BJ (cell line): Measurements from ENCODE around the gene PITX2. TPM values are rescaled to one million over a fixed set of nuclear protein-coding genes. Genes with fewer than 3 reads are reported as not detected.

Experiments used
- CTCF ChIA-PET: fragments of 350-600 bp; formaldehyde crosslinking; extraction: SDS; loops from one replicate; lab custom pipeline; 2021; ENCODE audit warnings: antibody characterized with exemption, inconsistent platforms; lab: Yijun Ruan, JAX
- POLR2A ChIA-PET: fragments of 300-600 bp; sonication (Branson Sonifier 250); formaldehyde crosslinking; extraction: SDS; loops from one replicate; lab custom pipeline; 2021; ENCODE audit warnings: antibody characterized with exemption; lab: Charles Lee
- DNase-seq: peaks from one replicate; pipeline ENCODE4 v3.0.0-alpha.2; 2011; ENCODE audit warnings: low read depth
- H3K27me3 ChIP-seq: 2 replicates; pipeline ENCODE4 v1.6.0; 2011; ENCODE audit warnings: low read length; ENCODE audit not compliant: control insufficient read depth, insufficient read depth
- H3K36me3 ChIP-seq: 2 replicates; pipeline ENCODE4 v1.5.1; 2011; ENCODE audit warnings: low read length; ENCODE audit not compliant: control insufficient read depth, insufficient read depth
- H3K4me3 ChIP-seq: 2 replicates; pipeline ENCODE4 v1.5.1; 2011; ENCODE audit warnings: low read depth, mild to moderate bottlenecking, control low read depth, low read length
- polyA plus RNA-seq: library from polyadenylated mRNA; depleted of rRNA; stranded (reverse); fragments of >200 nt; gene quantifications from 2 replicates; pipeline ENCODE4 v1.2.3, GENCODE V29; 2011
- TF ChIP-seq, protein P1 (sequence below): IDR thresholded peaks from 2 replicates; pipeline ENCODE4 v1.5.1; 2011; ENCODE audit warnings: low read depth, mild to moderate bottlenecking, control low read depth, inconsistent platforms, low read length, moderate library complexity; ENCODE audit not compliant: insufficient read depth

The PITX2 gene
- polyA plus RNA-seq, 1 experiment, result 1.1 TPM

DNA sequence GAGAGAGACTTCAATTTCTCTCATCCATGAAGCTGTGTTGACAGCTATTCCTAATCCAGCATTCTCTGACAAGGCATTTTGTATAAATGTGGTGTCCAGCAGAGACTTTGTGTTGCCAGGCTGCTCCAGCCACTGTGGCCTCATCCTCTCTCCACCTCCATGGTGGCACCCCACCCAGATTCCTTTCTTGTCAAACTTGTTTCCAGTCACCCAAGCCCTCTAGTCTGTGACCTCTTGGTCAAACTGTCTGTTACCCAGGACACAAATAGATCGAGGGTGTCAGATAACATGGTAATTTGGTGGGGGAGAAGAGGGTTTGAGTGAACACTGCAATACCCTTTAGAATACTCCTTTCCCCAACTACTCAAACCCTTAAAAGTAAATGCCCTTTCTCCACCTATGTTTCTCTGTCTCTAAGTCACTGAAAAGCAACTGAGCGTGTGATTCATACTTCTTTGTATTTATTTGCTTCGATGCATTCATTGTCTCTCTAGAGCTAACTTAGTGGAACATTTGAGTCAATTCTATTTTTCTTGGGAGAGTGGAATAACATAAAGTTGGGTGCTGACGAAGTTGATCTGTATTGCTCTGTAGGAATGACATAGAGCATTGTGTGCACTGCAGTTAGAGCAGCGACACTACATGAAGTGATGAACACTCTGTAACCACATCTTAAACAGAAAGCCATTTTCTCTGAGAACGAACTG, 13.7 kb downstream of the PITX2 start:
- Histone ChIP-seq H3K27me3 (peaks cover 32% of the 10 kb centered on the region), H3K4me3 (no peak overlapping the region), H3K36me3 (no peaks in the 10 kb centered on the region)
- ChIA-PET POLR2A (no interaction called here), CTCF (no interaction called here)
- no peak for DNase-seq
- TF ChIP-seq, protein P1, sequence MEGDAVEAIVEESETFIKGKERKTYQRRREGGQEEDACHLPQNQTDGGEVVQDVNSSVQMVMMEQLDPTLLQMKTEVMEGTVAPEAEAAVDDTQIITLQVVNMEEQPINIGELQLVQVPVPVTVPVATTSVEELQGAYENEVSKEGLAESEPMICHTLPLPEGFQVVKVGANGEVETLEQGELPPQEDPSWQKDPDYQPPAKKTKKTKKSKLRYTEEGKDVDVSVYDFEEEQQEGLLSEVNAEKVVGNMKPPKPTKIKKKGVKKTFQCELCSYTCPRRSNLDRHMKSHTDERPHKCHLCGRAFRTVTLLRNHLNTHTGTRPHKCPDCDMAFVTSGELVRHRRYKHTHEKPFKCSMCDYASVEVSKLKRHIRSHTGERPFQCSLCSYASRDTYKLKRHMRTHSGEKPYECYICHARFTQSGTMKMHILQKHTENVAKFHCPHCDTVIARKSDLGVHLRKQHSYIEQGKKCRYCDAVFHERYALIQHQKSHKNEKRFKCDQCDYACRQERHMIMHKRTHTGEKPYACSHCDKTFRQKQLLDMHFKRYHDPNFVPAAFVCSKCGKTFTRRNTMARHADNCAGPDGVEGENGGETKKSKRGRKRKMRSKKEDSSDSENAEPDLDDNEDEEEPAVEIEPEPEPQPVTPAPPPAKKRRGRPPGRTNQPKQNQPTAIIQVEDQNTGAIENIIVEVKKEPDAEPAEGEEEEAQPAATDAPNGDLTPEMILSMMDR, result no peak

DNA sequence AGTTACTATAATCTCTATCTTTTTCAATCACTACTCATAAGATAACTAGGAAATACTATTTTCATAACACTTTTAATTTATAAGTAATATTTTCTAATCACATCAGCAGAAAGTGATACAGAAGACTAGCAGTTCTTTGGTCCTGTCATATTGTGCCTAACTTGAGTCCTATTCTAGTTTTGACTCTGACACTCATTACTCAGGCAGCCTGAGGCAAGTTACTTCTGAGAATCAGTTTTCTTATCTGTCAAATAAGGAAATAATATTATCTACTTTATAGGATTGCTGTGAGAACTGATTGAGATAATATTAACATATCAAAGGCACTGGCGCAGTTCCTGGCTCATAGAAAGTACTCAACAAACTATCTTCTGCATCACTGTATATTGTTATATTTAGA, 17.8 kb downstream of the PITX2 start:
- Histone ChIP-seq H3K4me3 (no peak overlapping the region), H3K36me3 (no peaks in the 10 kb centered on the region), H3K27me3 (peaks cover 10% of the 10 kb centered on the region)
- no peak for DNase-seq
- TF ChIP-seq, protein P1, result no peak
- POLR2A ChIA-PET, result no interaction called here
- CTCF ChIA-PET, result no interaction called here

DNA sequence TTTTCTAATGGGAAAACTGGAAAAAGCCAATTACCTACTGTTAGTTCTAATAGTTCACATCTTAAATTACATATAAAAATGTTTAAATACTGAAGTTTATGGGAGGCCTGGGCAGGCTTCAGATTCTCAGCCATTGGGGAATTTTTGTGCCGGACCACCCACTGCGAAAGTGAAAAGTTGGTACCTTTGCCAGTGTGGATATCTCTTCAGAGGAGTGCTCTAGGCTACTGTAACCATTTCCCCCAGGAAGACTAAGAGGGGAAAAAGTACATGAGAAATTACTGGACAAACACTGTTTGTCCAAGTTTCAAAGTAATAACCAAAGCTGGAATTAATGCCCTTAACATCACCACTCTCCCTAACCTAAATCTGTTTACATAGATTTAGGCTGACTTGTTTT, 20.8 kb downstream of the PITX2 start:
- DNase-seq, result no peak
- H3K27me3 ChIP-seq, result no peaks in the 10 kb centered on the region
- ChIA-PET CTCF (no interaction called here), POLR2A (no interaction called here)
- TF ChIP-seq, protein P1, result no peak
- H3K36me3 ChIP-seq, result no peaks in the 10 kb centered on the region
- H3K4me3 ChIP-seq, result no peak overlapping the region

DNA sequence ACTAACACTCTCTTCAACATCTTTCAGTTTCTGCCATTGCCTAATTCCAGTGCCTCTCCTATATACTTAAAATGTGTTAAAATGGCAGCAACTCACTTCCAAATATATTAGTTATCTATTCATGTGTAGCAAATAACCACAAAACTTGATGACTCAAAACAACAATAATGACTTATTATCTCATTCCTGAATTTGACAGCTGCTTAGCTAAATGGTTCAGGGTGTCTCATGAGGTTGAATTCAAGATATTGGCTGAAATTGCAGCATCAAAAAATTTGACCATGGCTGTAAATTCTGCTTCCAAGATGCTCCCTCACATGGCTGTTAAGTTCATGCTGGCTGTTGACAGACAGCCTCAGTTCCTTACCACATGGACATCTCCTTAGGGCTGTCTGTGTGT, 25.3 kb downstream of the PITX2 start:
- CTCF ChIA-PET, result no interaction called here
- H3K36me3 ChIP-seq, result no peaks in the 10 kb centered on the region
- H3K27me3 ChIP-seq, result no peaks in the 10 kb centered on the region
- TF ChIP-seq, protein P1, result no peak
- H3K4me3 ChIP-seq, result no peak overlapping the region
- POLR2A ChIA-PET, result no interaction called here
- no peak for DNase-seq

DNA sequence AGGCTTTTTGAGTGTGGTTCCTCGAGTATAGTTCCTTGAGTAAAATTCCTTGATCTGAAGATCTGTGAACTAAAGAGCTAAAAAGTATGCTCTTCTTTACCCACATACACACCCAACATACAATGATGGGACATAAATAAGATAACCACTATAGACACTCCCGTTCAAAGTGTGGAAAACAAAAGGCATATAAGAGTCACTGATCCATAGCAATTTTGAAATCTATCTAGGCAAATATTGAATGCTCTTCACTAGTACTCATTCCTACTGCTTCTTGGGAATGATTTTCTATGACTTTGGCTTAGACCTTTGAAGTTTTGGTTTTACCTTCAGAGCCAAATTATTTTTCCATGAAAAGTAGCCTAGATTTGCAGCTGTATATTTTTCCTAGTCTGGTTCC, 26.4 kb downstream of the PITX2 start:
- Histone ChIP-seq H3K36me3 (no peaks in the 10 kb centered on the region), H3K27me3 (no peaks in the 10 kb centered on the region), H3K4me3 (no peak overlapping the region)
- POLR2A ChIA-PET, result no interaction called here
- CTCF ChIA-PET, result interaction anchor here (1.0 kb wide), 1 partner anchor 9 kb away, joined by 3 read pairs; no protein-coding TSS in a partner anchor
- TF ChIP-seq, protein P1, result no peak
- DNase-seq, result no peak
